SK-N-SH (cell line): ENCODE data around the gene SRRT.

Experiments used
- CTCF ChIP-seq: fragments of 200-600 bp; sonication (generic); IDR thresholded peaks from 2 replicates; pipeline ENCODE4 v1.6.1; 2017; ENCODE audit warnings: antibody characterized with exemption, mild to moderate bottlenecking, moderate library complexity
- FOXM1 ChIP-seq: IDR thresholded peaks from 2 replicates; pipeline ENCODE4 v1.4.0; 2012; ENCODE audit warnings: low read depth, mild to moderate bottlenecking
- MXI1 ChIP-seq: IDR thresholded peaks from 2 replicates; pipeline ENCODE4 v1.6.1; 2012; ENCODE audit warnings: mild to moderate bottlenecking, low read depth, low read length, improper control_type of control experiment
- RAD21 ChIP-seq: IDR thresholded peaks from 2 replicates; pipeline ENCODE4 v1.6.1; 2012; ENCODE audit warnings: mild to moderate bottlenecking, low read length
- SIN3A ChIP-seq: IDR thresholded peaks from 2 replicates; pipeline ENCODE4 v1.6.1; 2012; ENCODE audit warnings: low read depth, mild to moderate bottlenecking, low read length, moderate library complexity, borderline replicate concordance
- TAF1 ChIP-seq: IDR thresholded peaks from 2 replicates; pipeline ENCODE4 v1.6.1; 2012; ENCODE audit warnings: low read depth, mild to moderate bottlenecking, low read length, moderate library complexity, borderline replicate concordance

- TF ChIP-seq MXI1 (no peak), SIN3A (no peak), CTCF (no peak), FOXM1 (no peak), RAD21 (no peak), TAF1 (no peak)
Measured at GRCh38 chr7:100878685-100879084, 3.8 kb downstream of the SRRT start.
